Thoracic aorta (tissue), 2 donors: Measurements from ENCODE around the gene LILRA2. TPM values are rescaled to one million over a fixed set of nuclear protein-coding genes. Genes with fewer than 3 reads are reported as not detected.

Experiments
- ATAC-seq: fragments of 150-250 bp; one replicate; pipeline ENCODE4 v1.8.0; 2017; ENCODE audit warnings: low read depth; ENCODE audit not compliant: insufficient number of reproducible peaks, low FRiP score
- DNase-seq: peaks from one replicate; pipeline ENCODE4 v3.0.0-alpha.2; 2020; ENCODE audit warnings: low spot score
- H3K27ac ChIP-seq, 2 donors: fragments of 200-600 bp; sonication (generic); 1 replicate in 1 of 2; 2 replicates in 1 of 2; pipeline ENCODE4 v1.5.1; 2016; ENCODE audit warnings: mild to moderate bottlenecking in 2 of 2, moderate library complexity in 2 of 2
- H3K27me3 ChIP-seq: fragments of 200-600 bp; sonication (generic); replicated peaks from 2 replicates; pipeline ENCODE4 v1.6.0; 2016; ENCODE audit warnings: mild to moderate bottlenecking; ENCODE audit not compliant: insufficient read depth
- H3K36me3 ChIP-seq: fragments of 200-600 bp; sonication (generic); one replicate; pipeline ENCODE4 v1.5.1; 2016
- H3K4me1 ChIP-seq, 2 donors: fragments of 200-600 bp; sonication (generic); 1 replicate in 1 of 2; 2 replicates in 1 of 2; pipeline versions ENCODE4 v1.5.1 to v1.6.0; 2016; ENCODE audit warnings: low read depth in 2 of 2, mild to moderate bottlenecking in 1 of 2; ENCODE audit not compliant: control insufficient read depth in 1 of 2
- H3K4me3 ChIP-seq: fragments of 200-600 bp; sonication (generic); 2 replicates; pipeline ENCODE4 v1.5.1; 2016; ENCODE audit warnings: mild to moderate bottlenecking
- H3K9me3 ChIP-seq: fragments of 200-600 bp; sonication (generic); 2 replicates; pipeline ENCODE4 v1.5.1; 2016
- CTCF ChIP-seq: fragments of 200-600 bp; sonication (generic); IDR thresholded peaks from one replicate; pipeline ENCODE4 v1.5.1; 2019; ENCODE audit warnings: antibody characterized with exemption
- total RNA-seq, 2 donors: library from RNA; depleted of rRNA; stranded (reverse); fragments of >200 nt; gene quantifications; one replicate each; pipeline versions ENCODE4 v1.1.0 to v1.2.3, GENCODE V29; 2016

Gene LILRA2
- total RNA-seq, 2 donors from 2014 or later = 0.68 to 3.1 TPM

- TF ChIP-seq CTCF = no peak
- Histone ChIP-seq H3K27ac (no peak overlapping the region), H3K36me3 (no peaks in the 10 kb centered on the region), H3K4me3 (no peak overlapping the region), H3K27me3 (no peaks in the 10 kb centered on the region), H3K9me3 (no peaks in the 10 kb centered on the region), H3K4me1 (no peaks in the 10 kb centered on the region)
- no peak for ATAC-seq
- no peak for DNase-seq
These were observed 19.6 kb upstream of the LILRA2 start for GRCh38 chr19:54554006-54554405.

- no peaks in the 10 kb centered on the region for H3K36me3 ChIP-seq
- H3K27ac ChIP-seq = no peak overlapping the region
- ATAC-seq = no peak
- no peak overlapping the region for H3K4me3 ChIP-seq
- no peaks in the 10 kb centered on the region for H3K27me3 ChIP-seq
- H3K9me3 ChIP-seq = no peaks in the 10 kb centered on the region
- DNase-seq = no peak
- no peak for TF ChIP-seq CTCF
- no peaks in the 10 kb centered on the region for H3K4me1 ChIP-seq
These were observed 18.7 kb upstream of the LILRA2 start for GRCh38 chr19:54554896-54555295.

GRCh38 chr19:54556194-54556593, 17.4 kb upstream of the LILRA2 start:
- Histone ChIP-seq H3K4me3 (no peak overlapping the region), H3K9me3 (no peaks in the 10 kb centered on the region), H3K36me3 (no peaks in the 10 kb centered on the region), H3K4me1 (no peaks in the 10 kb centered on the region), H3K27me3 (no peaks in the 10 kb centered on the region), H3K27ac (no peak overlapping the region)
- ATAC-seq (no peak), DNase-seq (no peak)
- no peak for TF ChIP-seq CTCF

GRCh38 chr19:54558339-54558738, 15.3 kb upstream of the LILRA2 start:
- TF ChIP-seq CTCF = no peak
- no peak for DNase-seq
- no peak overlapping the region for H3K27ac ChIP-seq
- no peaks in the 10 kb centered on the region for H3K4me1 ChIP-seq
- H3K36me3 ChIP-seq = no peaks in the 10 kb centered on the region
- H3K27me3 ChIP-seq = no peaks in the 10 kb centered on the region
- ATAC-seq = no peak
- H3K4me3 ChIP-seq = no peak overlapping the region
- no peaks in the 10 kb centered on the region for H3K9me3 ChIP-seq

GRCh38 chr19:54560881-54561385, 12.7 kb upstream of the LILRA2 start:
- Histone ChIP-seq H3K36me3 (no peaks in the 10 kb centered on the region), H3K27ac (no peak overlapping the region), H3K9me3 (no peaks in the 10 kb centered on the region), H3K4me1 (no peaks in the 10 kb centered on the region), H3K4me3 (no peak overlapping the region), H3K27me3 (no peaks in the 10 kb centered on the region)
- TF ChIP-seq CTCF = no peak
- ATAC-seq = no peak
- DNase-seq = no peak
